WTC11 (cell line): ENCODE data around the gene RAB7A. TPM values are rescaled to one million over a fixed set of nuclear protein-coding genes. Genes with fewer than 3 reads are reported as not detected.

Experiments used
- ATAC-seq: fragments of 200-7000 bp; cut with Tn5 transposase; 2 replicates; pipeline ENCODE4 v1.10.0; 2021; ENCODE audit warnings: mild to moderate bottlenecking, moderate library complexity
- CTCF ChIA-PET: fragments of 300-600 bp; sonication (Branson Sonifier 250); formaldehyde crosslinking; loops from one replicate; lab custom pipeline; 2021; ENCODE audit warnings: antibody characterized with exemption; lab: Charles Lee
- POLR2A ChIA-PET: fragments of 350-600 bp; sonication (Branson Sonifier 250); formaldehyde crosslinking; loops from one replicate; lab custom pipeline; 2021; ENCODE audit warnings: antibody characterized with exemption; lab: Charles Lee
- DNase-seq: peaks from one replicate; pipeline ENCODE4 v3.0.0; 2021; ENCODE audit warnings: low spot score
- H3K27ac Mint-ChIP-seq: 2 replicates; pipeline ENCODE4 v1.8.0; 2021; ENCODE audit warnings: mixed read lengths
- H3K27me3 Mint-ChIP-seq: 2 replicates; pipeline ENCODE4 v1.8.0; 2021; ENCODE audit warnings: low read depth, mild to moderate bottlenecking, moderate library complexity, mixed read lengths
- H3K36me3 Mint-ChIP-seq: 2 replicates; pipeline ENCODE4 v1.8.0; 2021; ENCODE audit warnings: mixed read lengths
- H3K4me1 Mint-ChIP-seq: 2 replicates; pipeline ENCODE4 v1.8.0; 2022; ENCODE audit warnings: mixed read lengths
- H3K4me3 Mint-ChIP-seq: 2 replicates; pipeline ENCODE4 v1.8.0; 2021; ENCODE audit warnings: mild to moderate bottlenecking, moderate library complexity, mixed read lengths
- H3K9me3 Mint-ChIP-seq: 2 replicates; pipeline ENCODE4 v1.8.0; 2021; ENCODE audit warnings: mixed read lengths
- CREB1 ChIP-seq: sonication (generic); formaldehyde crosslinking; IDR thresholded peaks from 2 replicates; pipeline ENCODE4 v1.8.0; 2023; ENCODE audit warnings: mild to moderate bottlenecking, missing genetic modification reagents
- IRF2 ChIP-seq: sonication (generic); formaldehyde crosslinking; IDR thresholded peaks from 2 replicates; pipeline ENCODE4 v1.8.0; 2022; ENCODE audit warnings: low read depth, missing genetic modification reagents, borderline replicate concordance
- PRRX2 ChIP-seq: fragments of 250-450 bp; sonication (Bioruptor Pico); IDR thresholded peaks from 2 replicates; pipeline ENCODE4 v1.8.0; 2021; ENCODE audit warnings: mild to moderate bottlenecking
- RELA ChIP-seq: sonication (generic); formaldehyde crosslinking; IDR thresholded peaks from 2 replicates; pipeline ENCODE4 v1.8.1; 2022; ENCODE audit warnings: missing genetic modification reagents, mild to moderate bottlenecking, borderline replicate concordance
- ZNF121 ChIP-seq: sonication (generic); formaldehyde crosslinking; IDR thresholded peaks from 2 replicates; pipeline ENCODE4 v1.8.0; 2023; ENCODE audit warnings: missing genetic modification reagents
- ZNF219 ChIP-seq: sonication (generic); formaldehyde crosslinking; IDR thresholded peaks from 2 replicates; pipeline ENCODE4 v1.8.0; 2023; ENCODE audit warnings: missing genetic modification reagents, mild to moderate bottlenecking, borderline replicate concordance
- ZNF263 ChIP-seq: sonication (generic); formaldehyde crosslinking; IDR thresholded peaks from 2 replicates; pipeline ENCODE4 v1.8.1; 2022; ENCODE audit warnings: low read depth, mild to moderate bottlenecking, moderate library complexity, missing genetic modification reagents
- total RNA-seq: library from RNA; stranded (reverse); gene quantifications from 3 replicates; pipeline ENCODE4 v1.2.3, GENCODE V29; 2021
- TF ChIP-seq, protein P1 (sequence below): fragments of 250-450 bp; sonication (Bioruptor Pico); IDR thresholded peaks from 2 replicates; pipeline ENCODE4 v1.9.0; 2021; ENCODE audit warnings: mild to moderate bottlenecking
- TF ChIP-seq, protein P2 (sequence below): fragments of 250-450 bp; sonication (Bioruptor Pico); IDR thresholded peaks from 2 replicates; pipeline ENCODE4 v1.9.0; 2021; ENCODE audit warnings: mild to moderate bottlenecking, borderline replicate concordance
- TF ChIP-seq, protein P3 (sequence below): sonication (generic); formaldehyde crosslinking; IDR thresholded peaks from 2 replicates; pipeline ENCODE4 v1.8.1; 2022; ENCODE audit warnings: low read depth, mild to moderate bottlenecking, moderate library complexity, missing genetic modification reagents, borderline replicate concordance
- TF ChIP-seq, protein P4 (sequence below): sonication (generic); formaldehyde crosslinking; IDR thresholded peaks from 2 replicates; pipeline ENCODE4 v1.8.1; 2023; ENCODE audit warnings: mild to moderate bottlenecking, moderate library complexity, missing genetic modification reagents
- TF ChIP-seq, protein P5 (sequence below): sonication (generic); formaldehyde crosslinking; IDR thresholded peaks from 2 replicates; pipeline ENCODE4 v1.8.1; 2023; ENCODE audit warnings: mild to moderate bottlenecking, missing genetic modification reagents

The RAB7A gene
- total RNA-seq, 1 experiment from 2014 or later: 184 TPM

DNA sequence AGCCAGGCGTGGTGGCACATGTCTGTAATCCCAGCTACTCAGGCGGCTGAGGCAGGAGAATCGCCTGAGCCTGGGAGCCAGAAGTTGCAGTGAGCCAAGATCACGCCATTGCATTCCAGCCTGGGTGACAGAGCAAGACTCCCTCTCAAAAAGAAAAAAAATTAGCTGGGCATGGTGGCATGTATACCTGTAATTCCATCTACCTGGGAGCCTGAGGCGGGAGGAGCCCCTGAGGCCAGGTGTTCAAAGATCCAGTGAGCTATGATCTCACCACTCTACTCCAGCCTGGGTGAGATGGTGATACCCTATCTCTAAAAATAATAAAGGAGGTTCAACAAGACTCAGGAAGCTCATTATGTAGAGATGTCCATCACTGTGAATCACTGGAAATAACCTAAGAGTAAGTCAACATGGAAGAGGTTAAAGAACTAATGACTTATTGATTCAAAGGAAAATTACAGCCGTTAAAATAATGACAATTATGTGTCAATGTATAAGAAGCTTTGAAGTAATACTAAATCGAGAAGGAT, 19.8 kb upstream of the RAB7A start (continued):
- TF ChIP-seq, protein P1, sequence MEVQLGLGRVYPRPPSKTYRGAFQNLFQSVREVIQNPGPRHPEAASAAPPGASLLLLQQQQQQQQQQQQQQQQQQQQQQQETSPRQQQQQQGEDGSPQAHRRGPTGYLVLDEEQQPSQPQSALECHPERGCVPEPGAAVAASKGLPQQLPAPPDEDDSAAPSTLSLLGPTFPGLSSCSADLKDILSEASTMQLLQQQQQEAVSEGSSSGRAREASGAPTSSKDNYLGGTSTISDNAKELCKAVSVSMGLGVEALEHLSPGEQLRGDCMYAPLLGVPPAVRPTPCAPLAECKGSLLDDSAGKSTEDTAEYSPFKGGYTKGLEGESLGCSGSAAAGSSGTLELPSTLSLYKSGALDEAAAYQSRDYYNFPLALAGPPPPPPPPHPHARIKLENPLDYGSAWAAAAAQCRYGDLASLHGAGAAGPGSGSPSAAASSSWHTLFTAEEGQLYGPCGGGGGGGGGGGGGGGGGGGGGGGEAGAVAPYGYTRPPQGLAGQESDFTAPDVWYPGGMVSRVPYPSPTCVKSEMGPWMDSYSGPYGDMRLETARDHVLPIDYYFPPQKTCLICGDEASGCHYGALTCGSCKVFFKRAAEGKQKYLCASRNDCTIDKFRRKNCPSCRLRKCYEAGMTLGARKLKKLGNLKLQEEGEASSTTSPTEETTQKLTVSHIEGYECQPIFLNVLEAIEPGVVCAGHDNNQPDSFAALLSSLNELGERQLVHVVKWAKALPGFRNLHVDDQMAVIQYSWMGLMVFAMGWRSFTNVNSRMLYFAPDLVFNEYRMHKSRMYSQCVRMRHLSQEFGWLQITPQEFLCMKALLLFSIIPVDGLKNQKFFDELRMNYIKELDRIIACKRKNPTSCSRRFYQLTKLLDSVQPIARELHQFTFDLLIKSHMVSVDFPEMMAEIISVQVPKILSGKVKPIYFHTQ (CRISPR knock-in tag): no peak

DNA sequence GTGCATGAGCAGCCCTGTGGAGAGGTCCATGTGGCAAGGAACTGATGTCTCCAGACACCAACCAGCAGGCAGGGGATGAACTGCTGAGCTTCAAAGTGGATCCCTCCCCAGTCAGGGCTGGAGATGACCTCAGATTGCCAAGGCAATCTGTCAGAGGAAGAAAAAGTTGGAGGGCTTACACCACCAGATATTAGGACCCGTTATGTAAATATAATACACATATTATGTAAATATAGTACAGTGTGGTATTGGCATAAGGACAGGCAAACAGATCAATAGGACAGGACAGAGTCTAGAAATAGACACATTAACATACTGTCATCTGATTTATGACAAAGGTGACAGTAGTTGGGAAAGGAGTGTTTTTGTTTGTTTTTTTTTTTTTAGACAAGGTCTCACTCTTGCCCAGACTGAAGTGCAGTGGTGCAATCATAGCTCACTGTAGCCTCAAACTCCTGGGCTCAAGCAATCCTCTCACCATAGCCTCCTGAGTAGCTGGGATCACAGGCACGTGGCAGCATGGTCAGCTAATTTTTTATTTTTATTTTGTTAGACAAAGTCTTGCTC, 18.0 kb upstream of the RAB7A start:
- Mint-ChIP-seq H3K4me1 (peaks cover 26% of the 10 kb centered on the region), H3K36me3 (no peaks in the 10 kb centered on the region), H3K9me3 (peaks cover 11% of the 10 kb centered on the region), H3K27me3 (peaks cover 2% of the 10 kb centered on the region; the same call in 1 of the 2 replicates), H3K4me3 (no peak overlapping the region), H3K27ac (no peak overlapping the region)
- ATAC-seq: no peak
- TF ChIP-seq IRF2 (CRISPR knock-in tag) (no peak), CREB1 (CRISPR knock-in tag) (no peak), ZNF121 (CRISPR knock-in tag) (no peak)
- TF ChIP-seq, protein P2, sequence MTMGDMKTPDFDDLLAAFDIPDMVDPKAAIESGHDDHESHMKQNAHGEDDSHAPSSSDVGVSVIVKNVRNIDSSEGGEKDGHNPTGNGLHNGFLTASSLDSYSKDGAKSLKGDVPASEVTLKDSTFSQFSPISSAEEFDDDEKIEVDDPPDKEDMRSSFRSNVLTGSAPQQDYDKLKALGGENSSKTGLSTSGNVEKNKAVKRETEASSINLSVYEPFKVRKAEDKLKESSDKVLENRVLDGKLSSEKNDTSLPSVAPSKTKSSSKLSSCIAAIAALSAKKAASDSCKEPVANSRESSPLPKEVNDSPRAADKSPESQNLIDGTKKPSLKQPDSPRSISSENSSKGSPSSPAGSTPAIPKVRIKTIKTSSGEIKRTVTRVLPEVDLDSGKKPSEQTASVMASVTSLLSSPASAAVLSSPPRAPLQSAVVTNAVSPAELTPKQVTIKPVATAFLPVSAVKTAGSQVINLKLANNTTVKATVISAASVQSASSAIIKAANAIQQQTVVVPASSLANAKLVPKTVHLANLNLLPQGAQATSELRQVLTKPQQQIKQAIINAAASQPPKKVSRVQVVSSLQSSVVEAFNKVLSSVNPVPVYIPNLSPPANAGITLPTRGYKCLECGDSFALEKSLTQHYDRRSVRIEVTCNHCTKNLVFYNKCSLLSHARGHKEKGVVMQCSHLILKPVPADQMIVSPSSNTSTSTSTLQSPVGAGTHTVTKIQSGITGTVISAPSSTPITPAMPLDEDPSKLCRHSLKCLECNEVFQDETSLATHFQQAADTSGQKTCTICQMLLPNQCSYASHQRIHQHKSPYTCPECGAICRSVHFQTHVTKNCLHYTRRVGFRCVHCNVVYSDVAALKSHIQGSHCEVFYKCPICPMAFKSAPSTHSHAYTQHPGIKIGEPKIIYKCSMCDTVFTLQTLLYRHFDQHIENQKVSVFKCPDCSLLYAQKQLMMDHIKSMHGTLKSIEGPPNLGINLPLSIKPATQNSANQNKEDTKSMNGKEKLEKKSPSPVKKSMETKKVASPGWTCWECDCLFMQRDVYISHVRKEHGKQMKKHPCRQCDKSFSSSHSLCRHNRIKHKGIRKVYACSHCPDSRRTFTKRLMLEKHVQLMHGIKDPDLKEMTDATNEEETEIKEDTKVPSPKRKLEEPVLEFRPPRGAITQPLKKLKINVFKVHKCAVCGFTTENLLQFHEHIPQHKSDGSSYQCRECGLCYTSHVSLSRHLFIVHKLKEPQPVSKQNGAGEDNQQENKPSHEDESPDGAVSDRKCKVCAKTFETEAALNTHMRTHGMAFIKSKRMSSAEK (CRISPR knock-in tag): no peak
- TF ChIP-seq, protein P3, sequence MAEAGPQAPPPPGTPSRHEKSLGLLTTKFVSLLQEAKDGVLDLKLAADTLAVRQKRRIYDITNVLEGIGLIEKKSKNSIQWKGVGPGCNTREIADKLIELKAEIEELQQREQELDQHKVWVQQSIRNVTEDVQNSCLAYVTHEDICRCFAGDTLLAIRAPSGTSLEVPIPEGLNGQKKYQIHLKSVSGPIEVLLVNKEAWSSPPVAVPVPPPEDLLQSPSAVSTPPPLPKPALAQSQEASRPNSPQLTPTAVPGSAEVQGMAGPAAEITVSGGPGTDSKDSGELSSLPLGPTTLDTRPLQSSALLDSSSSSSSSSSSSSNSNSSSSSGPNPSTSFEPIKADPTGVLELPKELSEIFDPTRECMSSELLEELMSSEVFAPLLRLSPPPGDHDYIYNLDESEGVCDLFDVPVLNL (CRISPR knock-in tag): no peak
- TF ChIP-seq, protein P4, sequence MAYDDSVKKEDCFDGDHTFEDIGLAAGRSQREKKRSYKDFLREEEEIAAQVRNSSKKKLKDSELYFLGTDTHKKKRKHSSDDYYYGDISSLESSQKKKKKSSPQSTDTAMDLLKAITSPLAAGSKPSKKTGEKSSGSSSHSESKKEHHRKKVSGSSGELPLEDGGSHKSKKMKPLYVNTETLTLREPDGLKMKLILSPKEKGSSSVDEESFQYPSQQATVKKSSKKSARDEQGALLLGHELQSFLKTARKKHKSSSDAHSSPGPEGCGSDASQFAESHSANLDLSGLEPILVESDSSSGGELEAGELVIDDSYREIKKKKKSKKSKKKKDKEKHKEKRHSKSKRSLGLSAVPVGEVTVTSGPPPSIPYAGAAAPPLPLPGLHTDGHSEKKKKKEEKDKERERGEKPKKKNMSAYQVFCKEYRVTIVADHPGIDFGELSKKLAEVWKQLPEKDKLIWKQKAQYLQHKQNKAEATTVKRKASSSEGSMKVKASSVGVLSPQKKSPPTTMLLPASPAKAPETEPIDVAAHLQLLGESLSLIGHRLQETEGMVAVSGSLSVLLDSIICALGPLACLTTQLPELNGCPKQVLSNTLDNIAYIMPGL (CRISPR knock-in tag): no peak
- TF ChIP-seq, protein P5, sequence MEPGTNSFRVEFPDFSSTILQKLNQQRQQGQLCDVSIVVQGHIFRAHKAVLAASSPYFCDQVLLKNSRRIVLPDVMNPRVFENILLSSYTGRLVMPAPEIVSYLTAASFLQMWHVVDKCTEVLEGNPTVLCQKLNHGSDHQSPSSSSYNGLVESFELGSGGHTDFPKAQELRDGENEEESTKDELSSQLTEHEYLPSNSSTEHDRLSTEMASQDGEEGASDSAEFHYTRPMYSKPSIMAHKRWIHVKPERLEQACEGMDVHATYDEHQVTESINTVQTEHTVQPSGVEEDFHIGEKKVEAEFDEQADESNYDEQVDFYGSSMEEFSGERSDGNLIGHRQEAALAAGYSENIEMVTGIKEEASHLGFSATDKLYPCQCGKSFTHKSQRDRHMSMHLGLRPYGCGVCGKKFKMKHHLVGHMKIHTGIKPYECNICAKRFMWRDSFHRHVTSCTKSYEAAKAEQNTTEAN (CRISPR knock-in tag): no peak
- POLR2A ChIA-PET: interaction anchor here (0.6 kb wide), 1 partner anchor 11 kb away, joined by 3 read pairs; no protein-coding TSS in a partner anchor
- CTCF ChIA-PET: no interaction called here
- DNase-seq: no peak

DNA sequence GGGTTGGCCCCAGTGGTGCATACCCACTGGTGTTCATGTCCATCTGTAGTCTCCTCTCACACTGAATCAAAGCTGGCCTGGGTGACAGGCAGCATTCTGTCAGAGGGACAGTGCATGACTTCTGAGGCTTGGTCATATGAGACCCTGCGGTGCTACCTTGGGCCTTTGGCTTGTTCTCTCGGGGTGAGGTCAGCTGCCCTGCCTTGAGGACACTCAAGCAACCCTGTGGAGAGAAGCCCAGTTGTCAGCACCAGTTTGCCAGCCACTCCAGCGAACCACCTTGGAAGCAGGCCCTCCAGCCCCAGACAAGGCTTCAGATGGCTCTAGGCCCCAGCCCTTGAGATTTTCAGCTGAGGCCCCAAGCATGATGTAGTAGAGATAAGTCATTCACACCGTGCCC, 16.9 kb upstream of the RAB7A start:
- H3K27me3 Mint-ChIP-seq: peaks cover 2% of the 10 kb centered on the region; the same call in 1 of the 2 replicates
- no peak for TF ChIP-seq ZNF263 (CRISPR knock-in tag)
- no peak for TF ChIP-seq CREB1 (CRISPR knock-in tag)
- TF ChIP-seq ZNF121 (CRISPR knock-in tag): no peak
- no peak for TF ChIP-seq PRRX2 (CRISPR knock-in tag)
- TF ChIP-seq RELA (CRISPR knock-in tag): no peak
- TF ChIP-seq ZNF219 (CRISPR knock-in tag): no peak
- no peak overlapping the region for H3K27ac Mint-ChIP-seq
- peaks cover 11% of the 10 kb centered on the region for H3K9me3 Mint-ChIP-seq
- no peak overlapping the region for H3K4me3 Mint-ChIP-seq
- DNase-seq (no peak), ATAC-seq (no peak)
- H3K4me1 Mint-ChIP-seq: peaks cover 33% of the 10 kb centered on the region
- no peaks in the 10 kb centered on the region for H3K36me3 Mint-ChIP-seq
- ChIA-PET POLR2A (no interaction called here), CTCF (interaction anchor here (0.8 to 2.5 kb wide), 2 partner anchors 27 to 28 kb away, joined by 3 to 11 read pairs; no protein-coding TSS in a partner anchor)
